Adrenal gland (tissue), 12 donors: ENCODE data around the gene PIAS1. TPM values are rescaled to one million over a fixed set of nuclear protein-coding genes. Genes with fewer than 3 reads are reported as not detected.
A peak's percentile ranks its signal among the peaks of the same experiment; 100 is the strongest.

Source experiments
- DNase-seq, 7 donors: peaks; one replicate each; pipeline ENCODE4 v3.0.0-alpha.2; 2019 to 2020
- H3K27ac ChIP-seq, 5 donors: fragments of 200-600 bp; sonication (generic) in 4 of 5; 1 replicate in 3 of 5; 2 replicates in 2 of 5; pipeline versions ENCODE4 v1.5.1 to v1.8.0; 2016 to 2020; ENCODE audit warnings: mild to moderate bottlenecking in 1 of 5
- H3K27me3 ChIP-seq: fragments of 200-600 bp; 2 replicates; pipeline ENCODE4 v1.8.0; 2021
- H3K36me3 ChIP-seq, 2 donors: fragments of 200-600 bp; replicated peaks in 1 of 2; 1 replicate in 1 of 2; 2 replicates in 1 of 2; pipeline versions ENCODE4 v1.5.1 to v1.8.0; 2018 to 2022
- H3K4me1 ChIP-seq, 2 donors: fragments of 200-600 bp; replicated peaks in 1 of 2; 1 replicate in 1 of 2; 2 replicates in 1 of 2; pipeline versions ENCODE4 v1.5.1 to v1.8.0; 2018 to 2021
- H3K4me3 ChIP-seq, 4 donors: fragments of 200-600 bp; sonication (generic) in 3 of 4; one replicate each; pipeline ENCODE4 v1.5.1; 2016 to 2018
- H3K9me3 ChIP-seq, 3 donors: fragments of 200-600 bp; sonication (generic) in 1 of 3; replicated peaks in 1 of 3; 1 replicate in 2 of 3; 2 replicates in 1 of 3; pipeline versions ENCODE4 v1.5.1 to v1.8.0; 2016 to 2021
- POLR2A ChIP-seq, 2 donors: fragments of 450-650 bp; IDR thresholded peaks; one replicate each; pipeline ENCODE4 v1.6.1; 2017; ENCODE audit warnings: antibody characterized with exemption in 2 of 2, mild to moderate bottlenecking in 2 of 2, moderate library complexity in 1 of 2
- WGBS, 4 donors: extraction: QIAGEN DNeasy Blood & Tissue Kit in 2 of 4; methylation state at CpG; one replicate each; pipeline versions ENCODE4 v1.1.5 to v1.1.7; 2013 to 2017; 5-methylcytosine and 5-hydroxymethylcytosine counted together
- intact Hi-C, 2 donors: fragments of 100-400 bp; cut with DNase I; formaldehyde crosslinking; loops; one replicate each; pipeline versions ENCODE4 v1.14.1 to v1.15.0; 2022 to 2023
- polyA plus RNA-seq, 3 donors: library from polyadenylated mRNA; stranded (reverse); fragments of 200-250 nt in 2 of 3; fragments of 350-450 nt in 1 of 3; fragmentation: Illumina TruSeq in 1 of 3; extraction: RNeasy Lipid Tissue Mini Kit (QIAGEN cat#74804) in 1 of 3; gene quantifications; one replicate each; pipeline ENCODE4 v1.2.3, GENCODE V29; 2013 to 2014
- total RNA-seq, 9 donors: library from RNA; depleted of rRNA in 4 of 9; stranded (reverse); fragments of >200 nt in 4 of 9; fragments of 120-200 nt in 1 of 9; fragmentation: NEBNext Ultra II Directional in 1 of 9; extraction: Animal tissue kit (Norgen Biotek cat#: 25700) in 1 of 9; gene quantifications; one replicate each; pipeline versions ENCODE4 v1.1.0 to v1.2.4, GENCODE V29; 2013 to 2023
- TF ChIP-seq, protein P1 (sequence below), 6 experiments: fragments of 450-650 bp in 4 of 6; fragments of 200-600 bp in 2 of 6; sonication (generic) in 1 of 6; IDR thresholded peaks; 1 replicate in 5 of 6; 2 replicates in 1 of 6; pipeline versions ENCODE4 v1.5.1 to v1.8.0; 2016 to 2021; ENCODE audit warnings: antibody characterized with exemption in 6 of 6, mild to moderate bottlenecking in 2 of 6, moderate library complexity in 1 of 6
- donor health status: healthy with polysubstance abuse.
- donor health status: Bipolar disorder and iron deficiency.
- donor health status: DM: yes; HTN: yes; CAD: no.
- donor health status: DM: no; HTN: no; CAD: no.
- donor health status: DM: no; HTN: no; CAD: no.
- donor health status: DM: yes; HTN: yes; CAD: no.

PIAS1 gene
- total and polyA plus RNA-seq, 12 donors, result 12.7 to 60.0 (median 38.8) TPM

DNA sequence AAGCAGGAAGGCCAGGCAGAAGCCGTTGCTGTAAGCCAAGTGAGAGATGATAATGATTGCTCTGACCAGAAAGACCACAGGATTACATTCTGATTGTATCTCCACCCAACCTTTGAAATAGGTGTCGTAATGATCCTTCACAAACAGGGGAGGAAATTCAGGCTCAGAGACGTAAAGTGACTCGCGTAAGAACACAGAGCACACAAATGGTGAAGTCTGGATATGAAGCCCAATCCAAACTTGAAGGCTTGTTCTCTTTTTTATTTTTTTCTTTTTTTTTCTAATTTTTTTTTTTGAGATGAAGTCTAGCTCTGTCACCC lies 25.3 kb upstream of the PIAS1 start:
- H3K36me3 ChIP-seq, result no peaks in the 10 kb centered on the region
- 85 to 90% (median 87%) methylated on average over 5 of the region's 5 CpGs for WGBS, 4 donors

DNA sequence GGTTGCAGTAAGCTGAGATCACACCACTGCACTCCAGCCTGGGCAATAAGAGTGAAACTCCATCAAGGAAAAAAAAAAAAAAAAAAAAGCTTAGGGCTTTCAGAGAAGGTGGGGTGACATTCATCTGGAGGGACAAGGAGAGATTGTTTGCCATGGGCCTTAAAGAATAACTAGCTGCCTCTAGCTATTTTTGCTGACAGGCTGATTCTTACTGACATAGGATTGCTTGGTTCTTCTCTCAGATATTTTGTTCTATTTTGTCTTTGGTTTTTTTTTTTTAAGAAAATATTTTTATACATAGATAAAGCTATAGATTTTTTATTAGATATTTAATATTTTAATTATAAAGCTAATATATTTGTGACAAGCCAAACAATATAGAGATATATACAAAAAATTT lies 24.2 kb upstream of the PIAS1 start:
- no peaks in the 10 kb centered on the region for H3K27me3 ChIP-seq
- H3K27ac ChIP-seq, result no peak overlapping the region
- no peaks in the 10 kb centered on the region for H3K9me3 ChIP-seq
- DNase-seq, result no peak
- H3K36me3 ChIP-seq, result no peaks in the 10 kb centered on the region
- intact Hi-C loops, result no loop called here
- H3K4me3 ChIP-seq, result no peak overlapping the region
- no peaks in the 10 kb centered on the region for H3K4me1 ChIP-seq
- TF ChIP-seq, protein P1, sequence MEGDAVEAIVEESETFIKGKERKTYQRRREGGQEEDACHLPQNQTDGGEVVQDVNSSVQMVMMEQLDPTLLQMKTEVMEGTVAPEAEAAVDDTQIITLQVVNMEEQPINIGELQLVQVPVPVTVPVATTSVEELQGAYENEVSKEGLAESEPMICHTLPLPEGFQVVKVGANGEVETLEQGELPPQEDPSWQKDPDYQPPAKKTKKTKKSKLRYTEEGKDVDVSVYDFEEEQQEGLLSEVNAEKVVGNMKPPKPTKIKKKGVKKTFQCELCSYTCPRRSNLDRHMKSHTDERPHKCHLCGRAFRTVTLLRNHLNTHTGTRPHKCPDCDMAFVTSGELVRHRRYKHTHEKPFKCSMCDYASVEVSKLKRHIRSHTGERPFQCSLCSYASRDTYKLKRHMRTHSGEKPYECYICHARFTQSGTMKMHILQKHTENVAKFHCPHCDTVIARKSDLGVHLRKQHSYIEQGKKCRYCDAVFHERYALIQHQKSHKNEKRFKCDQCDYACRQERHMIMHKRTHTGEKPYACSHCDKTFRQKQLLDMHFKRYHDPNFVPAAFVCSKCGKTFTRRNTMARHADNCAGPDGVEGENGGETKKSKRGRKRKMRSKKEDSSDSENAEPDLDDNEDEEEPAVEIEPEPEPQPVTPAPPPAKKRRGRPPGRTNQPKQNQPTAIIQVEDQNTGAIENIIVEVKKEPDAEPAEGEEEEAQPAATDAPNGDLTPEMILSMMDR (IDR thresholded peaks at IDR 0.05), result no peak
- no peak for TF ChIP-seq POLR2A (IDR thresholded peaks at IDR 0.05)

More for the DNA sequence above, 25.3 kb upstream of the PIAS1 start:
- H3K9me3 ChIP-seq, result no peaks in the 10 kb centered on the region
- H3K4me1 ChIP-seq, result no peaks in the 10 kb centered on the region
- no peak for DNase-seq
- H3K27ac ChIP-seq, result no peak overlapping the region
- no peaks in the 10 kb centered on the region for H3K27me3 ChIP-seq
- H3K4me3 ChIP-seq, result no peak overlapping the region
- TF ChIP-seq, protein P1 (IDR thresholded peaks at IDR 0.05), result no peak
- TF ChIP-seq POLR2A (IDR thresholded peaks at IDR 0.05), result no peak
- intact Hi-C loops, result no loop called here

DNA sequence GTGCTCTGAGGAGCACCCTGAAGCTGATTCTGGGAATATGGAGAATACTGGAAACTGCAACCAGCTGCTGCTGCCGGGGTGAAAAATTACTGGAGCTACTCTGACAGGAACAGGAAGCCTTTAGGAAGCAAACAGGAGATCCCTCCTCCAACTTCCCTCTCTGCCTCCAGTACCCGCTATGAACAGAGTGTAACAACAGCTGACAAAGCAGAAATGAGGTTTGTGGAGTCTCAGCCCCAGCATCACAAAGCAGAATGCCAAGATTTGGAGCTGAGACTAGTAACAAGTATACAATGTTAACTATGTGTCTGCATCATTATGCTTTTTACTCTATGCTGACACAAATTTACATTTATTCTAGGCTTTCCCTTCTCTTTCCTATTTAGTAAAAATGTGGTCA lies 22.7 kb upstream of the PIAS1 start:
- intact Hi-C loops, result no loop called here
- peak overlapping the region in 1 of 5 donors; percentile 33 for H3K27ac ChIP-seq
- H3K9me3 ChIP-seq, result no peaks in the 10 kb centered on the region
- 36 to 56% (median 49%) methylated on average over 1 to 2 of the region's 2 CpGs for WGBS, 4 donors
- TF ChIP-seq, protein P1 (IDR thresholded peaks at IDR 0.05), result no peak
- no peak for TF ChIP-seq POLR2A (IDR thresholded peaks at IDR 0.05)
- H3K36me3 ChIP-seq, result no peaks in the 10 kb centered on the region
- no peaks in the 10 kb centered on the region for H3K4me1 ChIP-seq
- no peak overlapping the region for H3K4me3 ChIP-seq
- peak in 5 of 7 donors; percentile 19 to 25 (median 23) for DNase-seq
- H3K27me3 ChIP-seq, result no peaks in the 10 kb centered on the region

DNA sequence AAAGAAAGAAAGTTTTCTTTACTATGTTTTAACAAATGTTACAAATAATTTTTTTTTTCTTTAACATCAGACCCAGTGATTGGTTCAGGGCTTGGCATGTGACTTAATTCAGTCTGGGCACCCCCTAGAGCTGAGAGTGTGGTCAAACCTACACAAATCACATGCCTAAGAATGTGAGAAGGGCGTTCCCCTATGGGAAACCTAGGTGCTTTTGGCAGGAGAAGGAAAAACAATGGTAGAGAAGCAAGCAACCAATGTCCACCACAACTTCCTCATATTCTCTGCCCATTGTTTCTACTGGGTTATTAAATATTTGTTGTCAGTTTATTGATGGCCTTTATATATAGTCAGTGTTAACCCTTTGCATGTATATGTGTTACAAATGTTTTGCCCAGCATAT lies 21.4 kb upstream of the PIAS1 start:
- Histone ChIP-seq H3K27me3 (no peaks in the 10 kb centered on the region), H3K27ac (no peak overlapping the region), H3K36me3 (no peaks in the 10 kb centered on the region), H3K9me3 (no peaks in the 10 kb centered on the region), H3K4me3 (no peak overlapping the region), H3K4me1 (no peaks in the 10 kb centered on the region)
- WGBS, 4 donors, result 56 to 76% (median 68%) methylated on average over 1 of the region's 1 CpG
- no peak for DNase-seq
- TF ChIP-seq POLR2A (IDR thresholded peaks at IDR 0.05), result no peak
- TF ChIP-seq, protein P1 (IDR thresholded peaks at IDR 0.05), result no peak
- intact Hi-C loops, result no loop called here
